NB4 (cell line): Measurements from ENCODE around the gene CBY1.

Source experiments
- DNase-seq: peaks from one replicate; pipeline ENCODE4 v3.0.0; 2010; ENCODE audit warnings: low read depth
- H3K4me3 ChIP-seq: one replicate; pipeline ENCODE4 v1.5.1; 2011; ENCODE audit warnings: mild to moderate bottlenecking, low read depth, low read length, moderate library complexity
- MYC ChIP-seq: IDR thresholded peaks from 2 replicates; pipeline ENCODE4 v1.6.1; 2011; ENCODE audit warnings: low read depth, low read length
- POLR2A ChIP-seq: IDR thresholded peaks from 2 replicates; pipeline ENCODE4 v1.6.1; 2011; ENCODE audit warnings: mild to moderate bottlenecking; ENCODE audit not compliant: insufficient read length; ENCODE audit errors: extremely low read depth
- TF ChIP-seq, protein P1 (sequence below): IDR thresholded peaks from one replicate; pipeline ENCODE4 v1.5.1; 2012; ENCODE audit warnings: low read depth, low read length
- TF ChIP-seq, protein P2 (sequence below): IDR thresholded peaks from 2 replicates; pipeline ENCODE4 v1.6.1; 2011; ENCODE audit warnings: low read depth, low read length

CBY1 gene

GRCh38 chr22:38628444-38628843 lies 28.0 kb upstream of the CBY1 start:
- no peak overlapping the region for H3K4me3 ChIP-seq
- TF ChIP-seq, protein P1, sequence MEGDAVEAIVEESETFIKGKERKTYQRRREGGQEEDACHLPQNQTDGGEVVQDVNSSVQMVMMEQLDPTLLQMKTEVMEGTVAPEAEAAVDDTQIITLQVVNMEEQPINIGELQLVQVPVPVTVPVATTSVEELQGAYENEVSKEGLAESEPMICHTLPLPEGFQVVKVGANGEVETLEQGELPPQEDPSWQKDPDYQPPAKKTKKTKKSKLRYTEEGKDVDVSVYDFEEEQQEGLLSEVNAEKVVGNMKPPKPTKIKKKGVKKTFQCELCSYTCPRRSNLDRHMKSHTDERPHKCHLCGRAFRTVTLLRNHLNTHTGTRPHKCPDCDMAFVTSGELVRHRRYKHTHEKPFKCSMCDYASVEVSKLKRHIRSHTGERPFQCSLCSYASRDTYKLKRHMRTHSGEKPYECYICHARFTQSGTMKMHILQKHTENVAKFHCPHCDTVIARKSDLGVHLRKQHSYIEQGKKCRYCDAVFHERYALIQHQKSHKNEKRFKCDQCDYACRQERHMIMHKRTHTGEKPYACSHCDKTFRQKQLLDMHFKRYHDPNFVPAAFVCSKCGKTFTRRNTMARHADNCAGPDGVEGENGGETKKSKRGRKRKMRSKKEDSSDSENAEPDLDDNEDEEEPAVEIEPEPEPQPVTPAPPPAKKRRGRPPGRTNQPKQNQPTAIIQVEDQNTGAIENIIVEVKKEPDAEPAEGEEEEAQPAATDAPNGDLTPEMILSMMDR = no peak
- TF ChIP-seq, protein P2, sequence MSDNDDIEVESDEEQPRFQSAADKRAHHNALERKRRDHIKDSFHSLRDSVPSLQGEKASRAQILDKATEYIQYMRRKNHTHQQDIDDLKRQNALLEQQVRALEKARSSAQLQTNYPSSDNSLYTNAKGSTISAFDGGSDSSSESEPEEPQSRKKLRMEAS = peak; percentile 14; the same call in 1 of the 2 replicates
- peak; percentile 72 for DNase-seq

DNA sequence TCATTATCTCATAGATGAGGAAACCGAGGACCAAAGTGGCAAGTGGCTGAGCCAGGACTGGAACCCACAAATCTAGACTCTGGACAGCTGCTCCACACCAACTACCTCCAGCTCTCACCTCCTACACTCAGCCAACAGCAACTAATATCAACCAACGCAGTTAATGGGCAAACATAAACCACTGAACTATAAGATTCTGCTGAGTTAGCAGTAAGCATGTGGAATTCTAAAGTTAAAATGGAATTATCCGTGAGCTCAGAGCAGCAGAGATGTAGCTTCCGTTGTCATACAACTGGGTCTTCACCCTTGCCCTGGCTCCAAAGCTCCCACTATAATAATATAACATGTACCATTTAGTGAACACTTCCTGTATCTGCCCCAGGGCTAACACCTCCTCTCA lies 27.3 kb upstream of the CBY1 start:
- no peak overlapping the region for H3K4me3 ChIP-seq
- no peak for TF ChIP-seq MYC
- TF ChIP-seq, protein P2 = no peak
- no peak for TF ChIP-seq POLR2A
- TF ChIP-seq, protein P1 = no peak
- no peak for DNase-seq

GRCh38 chr22:38631724-38632123 lies 24.7 kb upstream of the CBY1 start:
- TF ChIP-seq, protein P2 = no peak
- TF ChIP-seq MYC (no peak), POLR2A (no peak)
- H3K4me3 ChIP-seq = peak overlapping the region; percentile 36
- DNase-seq = peak; percentile 72

DNA sequence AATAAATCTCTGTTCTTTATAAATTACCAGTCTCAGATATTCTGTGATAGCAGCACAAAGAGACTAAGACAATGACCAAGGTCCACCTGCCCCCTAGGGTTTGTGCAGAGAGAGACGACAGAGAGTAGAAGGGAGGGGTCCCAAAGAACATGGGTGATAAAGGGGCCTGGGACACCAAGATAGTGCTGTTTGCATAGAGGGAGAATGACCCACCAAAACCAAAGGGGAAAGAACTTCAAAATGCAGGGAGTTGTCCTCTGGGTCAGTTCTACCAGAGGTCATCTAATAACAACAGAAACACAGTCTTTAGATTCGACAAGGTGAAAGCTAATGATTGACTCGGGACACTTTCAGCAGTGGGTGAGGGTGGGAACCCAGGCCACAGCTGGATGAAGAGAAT lies 23.9 kb upstream of the CBY1 start:
- TF ChIP-seq MYC (no peak), POLR2A (no peak)
- TF ChIP-seq, protein P2 = no peak
- TF ChIP-seq, protein P1 = no peak
- no peak for DNase-seq
- H3K4me3 ChIP-seq = no peak overlapping the region

DNA sequence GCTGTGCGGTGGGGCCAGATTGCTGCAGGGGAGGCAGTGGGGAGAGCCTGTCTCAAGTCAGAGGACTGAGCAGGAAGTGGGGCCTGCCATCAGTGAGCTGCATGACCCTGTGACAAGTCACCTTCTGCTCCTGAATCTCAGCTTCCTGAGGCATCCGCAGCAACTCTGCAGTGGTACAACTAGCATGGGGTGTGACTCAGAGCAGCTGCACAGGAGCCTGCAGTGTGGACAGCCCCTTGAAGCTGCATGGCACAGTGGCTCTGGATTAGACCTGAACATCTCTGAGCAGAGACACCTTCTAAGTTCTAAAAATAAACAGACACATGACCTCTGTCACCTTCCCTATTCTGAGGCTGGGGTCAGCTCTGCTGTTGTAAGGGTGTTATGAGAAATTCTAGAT lies 18.2 kb upstream of the CBY1 start:
- H3K4me3 ChIP-seq = no peak overlapping the region
- no peak for DNase-seq

DNA sequence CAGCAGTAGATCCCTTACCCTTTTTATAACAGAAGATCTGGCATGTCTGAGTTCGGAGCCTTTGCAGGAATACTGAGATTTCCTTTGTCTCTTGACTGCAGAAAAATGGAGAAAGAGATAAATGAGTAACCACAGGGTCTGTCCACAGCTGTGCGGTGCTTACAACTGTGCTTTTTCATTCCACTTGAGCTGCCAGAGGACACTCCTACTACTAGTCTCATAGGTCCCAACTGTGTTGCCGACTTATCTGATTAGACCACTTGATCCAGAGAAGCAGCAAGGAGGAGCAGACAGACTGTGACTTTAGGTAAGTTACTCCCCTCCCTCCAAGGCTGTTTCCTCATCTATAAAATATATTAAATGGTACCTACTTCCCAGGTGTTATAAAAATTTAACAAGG lies 17.7 kb upstream of the CBY1 start:
- DNase-seq = no peak
- H3K4me3 ChIP-seq = no peak overlapping the region
- TF ChIP-seq POLR2A = no peak
- TF ChIP-seq, protein P2 = no peak
- no peak for TF ChIP-seq MYC
- TF ChIP-seq, protein P1 = no peak

More for the DNA sequence above, 18.2 kb upstream of the CBY1 start:
- TF ChIP-seq POLR2A = no peak
- TF ChIP-seq, protein P1 = no peak
- TF ChIP-seq, protein P2 = no peak
